ENCODE data around the gene RYR2.

RYR2 gene

GRCh38 chr1:237692255-237692654, 650.3 kb downstream of the RYR2 start:
- DNase-seq = no peak

GRCh38 chr1:237695878-237696277, 653.9 kb downstream of the RYR2 start:
- DNase-seq = no peak

DNA sequence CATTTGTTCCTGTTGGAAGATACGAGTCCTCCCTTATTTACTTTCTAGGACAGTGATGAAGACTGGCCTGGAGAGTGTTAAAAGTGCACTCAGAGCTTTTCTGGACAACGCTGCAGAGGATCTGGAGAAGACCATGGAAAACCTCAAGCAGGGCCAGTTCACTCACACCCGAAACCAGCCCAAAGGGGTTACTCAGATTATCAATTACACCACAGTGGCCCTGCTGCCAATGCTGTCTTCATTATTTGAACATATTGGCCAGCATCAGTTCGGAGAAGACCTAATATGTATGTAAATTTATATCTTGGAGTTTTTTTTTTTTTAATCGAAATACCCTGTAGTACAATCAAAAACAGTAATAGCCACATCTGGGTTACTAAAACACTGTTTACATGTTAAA, 658.2 kb downstream of the RYR2 start:
- DNase-seq = no peak

- DNase-seq = no peak
These were observed 659.5 kb downstream of the RYR2 start for GRCh38 chr1:237701534-237701933.

DNA sequence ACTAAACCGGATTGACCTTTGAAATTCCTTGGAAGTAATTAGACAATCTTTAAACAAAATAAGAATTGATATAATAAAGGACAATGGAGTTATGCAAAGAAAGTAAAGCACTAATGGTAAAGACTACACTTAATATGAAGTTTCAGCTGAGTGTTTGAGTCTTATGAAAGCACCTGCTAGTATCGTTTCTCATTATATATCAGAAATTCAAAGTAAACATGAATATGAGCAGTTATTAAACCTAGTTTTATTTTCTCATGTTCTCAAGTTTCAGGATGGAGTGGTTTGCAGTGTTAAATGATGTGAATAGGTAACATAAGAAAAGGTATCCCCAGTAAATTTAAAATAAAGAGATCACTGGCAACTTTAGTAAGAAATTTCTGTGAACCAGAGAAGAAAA, 660.2 kb downstream of the RYR2 start:
- no peak for DNase-seq

DNA sequence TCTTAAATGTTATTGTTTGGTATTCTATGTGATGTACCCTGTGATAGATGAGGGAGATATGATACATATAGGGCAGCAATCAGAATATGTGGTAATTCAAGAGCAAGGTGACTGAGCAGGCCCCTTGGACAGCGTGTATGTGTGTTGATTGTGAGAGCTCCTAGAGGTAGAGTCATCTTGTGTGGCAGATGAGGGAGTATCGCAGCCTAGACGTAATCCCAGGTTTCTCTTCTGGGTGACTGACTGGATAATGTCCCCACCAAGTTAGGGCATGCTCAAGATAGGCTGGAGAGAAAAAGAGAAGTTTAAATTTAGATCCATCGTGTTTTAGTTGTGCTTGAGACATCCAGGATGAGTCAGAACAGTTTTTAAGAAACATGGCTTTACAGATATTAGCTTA, 663.5 kb downstream of the RYR2 start:
- no peak for DNase-seq

- no peak for DNase-seq
These were observed 667.4 kb downstream of the RYR2 start for GRCh38 chr1:237709355-237709754.

GRCh38 chr1:237711281-237711680, 669.3 kb downstream of the RYR2 start:
- DNase-seq = no peak

DNA sequence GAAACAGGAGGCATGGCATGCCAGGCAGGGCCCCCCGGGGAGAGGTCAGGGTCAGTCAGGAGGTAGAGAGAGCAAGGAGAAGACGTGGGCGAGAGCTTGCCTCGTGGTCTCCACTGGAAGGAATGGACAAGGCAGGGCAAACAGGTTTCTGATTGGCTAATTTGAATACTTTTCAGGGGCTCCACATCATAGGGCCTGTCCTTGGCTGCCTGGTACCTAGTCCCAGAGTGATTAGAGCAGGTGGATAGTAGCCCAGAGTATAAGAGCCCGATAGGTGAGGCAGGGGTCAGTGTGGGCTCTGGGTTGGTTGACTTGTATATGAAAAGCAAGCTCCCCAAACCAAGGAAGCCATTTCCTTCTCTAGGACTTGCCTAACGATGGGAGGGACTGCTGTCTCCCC, 670.1 kb downstream of the RYR2 start:
- no peak for DNase-seq

GRCh38 chr1:237712586-237713157, 670.7 kb downstream of the RYR2 start:
- no peak for DNase-seq

DNA sequence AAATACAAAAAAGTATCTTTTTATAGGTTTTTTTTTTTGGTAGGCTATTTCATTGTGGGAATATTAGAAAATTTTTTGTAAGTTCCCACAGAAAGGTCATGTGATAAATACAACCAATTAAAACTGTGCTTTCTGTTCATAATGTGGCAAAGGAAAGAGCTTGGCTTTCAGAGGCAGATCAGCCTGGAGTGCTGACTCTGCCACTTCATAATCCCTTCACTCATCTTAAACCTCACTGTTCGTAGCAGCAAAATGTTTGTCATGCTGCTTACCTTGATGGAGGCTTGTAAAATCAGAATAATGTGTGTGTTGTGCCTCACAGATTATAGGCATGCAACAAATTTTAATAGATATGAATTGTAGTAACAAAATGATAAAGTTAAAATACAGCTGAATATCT, 671.9 kb downstream of the RYR2 start:
- no peak for DNase-seq

- no peak for DNase-seq
These were observed 675.1 kb downstream of the RYR2 start for GRCh38 chr1:237717106-237717505.

DNA sequence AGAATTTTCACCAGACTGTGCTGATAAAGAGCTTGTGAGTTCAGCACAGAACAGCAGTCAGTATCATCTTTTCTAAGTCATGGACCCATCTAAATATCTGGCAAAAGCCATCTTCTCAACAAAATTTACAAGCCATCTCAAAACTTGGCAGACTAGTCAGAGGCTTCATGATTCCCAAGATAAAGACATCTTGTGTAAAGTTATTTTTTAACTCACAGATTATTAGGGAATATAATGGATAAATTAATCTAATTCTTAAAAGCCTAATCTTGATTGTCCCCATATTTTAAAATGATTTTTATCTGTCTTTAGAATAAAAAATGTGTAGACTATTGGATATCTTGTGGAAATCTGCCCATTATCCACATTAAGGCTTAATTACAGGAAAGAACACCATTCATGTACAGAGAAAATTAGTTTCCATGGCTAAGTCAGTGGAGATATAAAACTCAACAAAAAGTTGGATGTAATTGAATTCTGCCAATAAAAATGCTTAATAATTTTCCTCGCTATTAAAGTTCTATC, 688.9 kb downstream of the RYR2 start:
- DNase-seq = no peak

GRCh38 chr1:237732657-237733056, 690.7 kb downstream of the RYR2 start:
- no peak for DNase-seq

DNA sequence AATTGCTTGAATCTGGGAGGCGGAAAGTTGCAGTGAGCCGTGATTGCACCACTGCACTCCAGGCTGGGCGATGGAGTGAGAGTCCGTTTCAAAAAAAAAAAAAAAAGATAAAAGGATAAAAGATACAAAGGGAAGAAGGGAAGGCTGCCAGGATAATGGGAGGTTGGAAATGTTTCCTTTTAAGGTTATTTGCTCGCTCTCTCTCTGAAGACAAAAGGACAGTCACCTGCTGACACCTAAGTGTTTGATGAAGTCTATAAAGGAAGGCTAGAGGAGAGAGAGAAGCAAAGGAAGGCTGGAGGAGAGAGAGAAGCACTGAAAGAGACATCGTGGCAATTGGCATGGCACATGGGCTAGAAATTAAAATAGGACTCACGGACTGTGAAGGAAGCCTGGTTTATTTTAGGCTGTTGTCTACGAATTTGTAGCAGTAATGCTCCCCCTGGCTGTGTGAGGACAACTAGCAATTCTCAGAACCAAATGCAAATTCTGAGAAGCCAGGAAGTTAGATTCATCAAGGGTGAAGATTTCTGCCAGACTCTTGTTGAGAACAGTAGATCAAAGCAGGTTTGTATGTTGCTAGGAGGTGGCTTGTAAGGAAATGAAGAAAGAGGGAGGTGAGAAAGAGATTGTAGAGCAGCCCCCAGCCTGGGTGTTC, 694.5 kb downstream of the RYR2 start:
- DNase-seq = no peak

DNA sequence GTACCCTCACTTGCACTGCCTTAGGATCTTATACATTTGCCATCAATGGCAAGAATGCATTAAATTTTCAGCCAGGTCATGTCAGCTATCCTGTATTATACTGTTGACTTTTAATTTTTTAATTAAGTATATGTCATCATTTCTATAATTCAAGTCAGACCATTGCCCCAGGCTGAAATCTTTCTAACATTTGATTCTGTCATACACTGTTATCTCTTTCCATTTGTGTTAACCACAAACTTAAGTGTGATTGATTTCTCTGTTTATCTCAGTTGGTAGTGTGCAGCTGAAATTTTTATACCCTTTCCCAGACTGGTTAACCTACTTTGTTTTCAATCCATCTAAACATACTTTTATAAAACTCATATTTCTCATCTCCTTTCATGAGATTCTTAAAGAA, 695.5 kb downstream of the RYR2 start:
- no peak for DNase-seq

- DNase-seq = no peak
These were observed 696.1 kb downstream of the RYR2 start for GRCh38 chr1:237737938-237738610.

DNA sequence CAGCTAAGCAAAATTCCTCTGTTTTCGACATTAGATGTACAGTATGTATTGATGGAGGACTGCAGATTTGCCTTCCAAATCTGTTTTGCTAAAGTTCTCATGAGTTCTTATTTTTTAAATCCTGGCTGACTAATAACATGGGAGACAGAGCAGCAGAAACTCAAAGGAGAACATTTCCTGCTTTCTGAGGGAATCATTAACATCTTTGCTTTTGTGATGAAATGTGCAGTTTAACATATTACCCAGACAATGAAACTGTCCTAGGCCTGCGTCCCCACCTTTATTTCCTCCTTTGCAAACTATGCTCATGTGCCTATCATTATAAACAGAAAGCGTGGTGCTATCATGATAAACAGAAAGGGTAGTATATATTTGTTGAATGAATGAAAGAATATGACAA, 698.9 kb downstream of the RYR2 start:
- no peak for DNase-seq

GRCh38 chr1:237745545-237745944, 703.6 kb downstream of the RYR2 start:
- no peak for DNase-seq

DNA sequence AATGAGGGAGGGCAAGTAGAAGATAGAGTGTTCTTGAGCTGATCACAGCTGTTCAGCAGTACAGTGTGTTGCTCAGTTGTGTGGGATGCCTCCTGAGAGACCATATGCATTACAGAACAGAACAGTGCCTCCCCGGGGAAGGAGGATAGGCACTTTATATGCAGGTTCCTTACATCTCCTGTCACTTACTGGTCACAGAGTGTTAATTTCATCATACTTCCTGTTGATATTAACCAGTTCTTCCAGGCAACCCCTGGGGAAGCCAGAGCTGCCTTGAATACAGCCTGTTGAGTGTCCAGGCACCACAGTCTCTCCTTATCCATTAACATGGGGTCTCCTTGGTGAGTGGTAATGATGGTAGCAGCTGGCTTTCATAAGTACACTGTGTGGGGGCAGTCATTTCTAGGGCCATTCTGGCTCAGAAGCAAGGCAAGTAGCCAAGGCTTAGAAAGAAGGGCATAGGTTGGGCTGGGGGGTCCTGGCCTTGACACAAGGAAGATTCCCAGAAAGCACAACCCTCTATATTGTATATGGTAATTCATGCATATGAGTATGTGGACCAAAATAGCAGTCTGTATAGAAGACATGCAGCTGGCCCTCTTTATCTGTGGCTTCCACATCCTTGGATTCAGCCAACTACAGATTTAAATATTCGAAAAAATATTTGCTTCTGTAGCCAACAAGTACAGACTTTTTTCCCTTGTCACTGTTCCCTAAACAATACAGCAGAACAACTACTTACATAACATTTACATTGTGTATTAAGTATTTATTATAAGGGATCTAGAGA, 706.4 kb downstream of the RYR2 start:
- no peak for DNase-seq

- no peak for DNase-seq
These were observed 707.1 kb downstream of the RYR2 start for GRCh38 chr1:237749122-237749521.

DNA sequence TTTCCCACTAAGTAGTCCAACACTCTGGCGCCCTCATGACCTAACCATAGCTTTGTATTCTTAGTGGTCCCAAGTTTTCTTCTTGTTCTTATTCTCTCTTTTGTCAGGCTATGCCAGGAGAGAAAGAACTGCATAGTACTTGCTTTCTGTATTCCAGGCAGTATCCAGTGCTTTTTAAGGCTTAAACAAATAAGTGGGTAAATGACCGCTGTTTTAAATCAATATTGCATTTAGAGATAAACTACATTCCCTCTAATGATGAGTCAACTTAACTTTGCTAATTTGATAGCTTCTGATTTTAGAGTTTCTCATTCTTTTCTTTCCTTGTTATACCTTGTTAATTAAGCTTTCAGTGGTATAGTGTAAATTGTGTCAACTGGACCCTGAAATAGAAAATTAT, 709.1 kb downstream of the RYR2 start:
- no peak for DNase-seq

- DNase-seq = no peak
These were observed 712.6 kb downstream of the RYR2 start for GRCh38 chr1:237754627-237755026.
